ENCODE data around the gene GLRX5. TPM values are rescaled to one million over a fixed set of nuclear protein-coding genes. Genes with fewer than 3 reads are reported as not detected.

The GLRX5 gene
- total RNA-seq, 1 donor from 2014 or later = 23.7 TPM

- intact Hi-C loops (cut with DNase I) = no loop called here
- Histone ChIP-seq H3K27me3 (ENCODE audit: low read depth) (no peaks in the 10 kb centered on the region), H3K4me3 (no peak overlapping the region), H3K4me1 (peaks cover 48% of the 10 kb centered on the region), H3K27ac (peak overlapping the region; percentile 63), H3K36me3 (peaks cover 10% of the 10 kb centered on the region), H3K9me3 (no peaks in the 10 kb centered on the region)
- no peak for DNase-seq
- ATAC-seq = peak in 1 of 2 donors; percentile 4
- TF ChIP-seq, protein P1, sequence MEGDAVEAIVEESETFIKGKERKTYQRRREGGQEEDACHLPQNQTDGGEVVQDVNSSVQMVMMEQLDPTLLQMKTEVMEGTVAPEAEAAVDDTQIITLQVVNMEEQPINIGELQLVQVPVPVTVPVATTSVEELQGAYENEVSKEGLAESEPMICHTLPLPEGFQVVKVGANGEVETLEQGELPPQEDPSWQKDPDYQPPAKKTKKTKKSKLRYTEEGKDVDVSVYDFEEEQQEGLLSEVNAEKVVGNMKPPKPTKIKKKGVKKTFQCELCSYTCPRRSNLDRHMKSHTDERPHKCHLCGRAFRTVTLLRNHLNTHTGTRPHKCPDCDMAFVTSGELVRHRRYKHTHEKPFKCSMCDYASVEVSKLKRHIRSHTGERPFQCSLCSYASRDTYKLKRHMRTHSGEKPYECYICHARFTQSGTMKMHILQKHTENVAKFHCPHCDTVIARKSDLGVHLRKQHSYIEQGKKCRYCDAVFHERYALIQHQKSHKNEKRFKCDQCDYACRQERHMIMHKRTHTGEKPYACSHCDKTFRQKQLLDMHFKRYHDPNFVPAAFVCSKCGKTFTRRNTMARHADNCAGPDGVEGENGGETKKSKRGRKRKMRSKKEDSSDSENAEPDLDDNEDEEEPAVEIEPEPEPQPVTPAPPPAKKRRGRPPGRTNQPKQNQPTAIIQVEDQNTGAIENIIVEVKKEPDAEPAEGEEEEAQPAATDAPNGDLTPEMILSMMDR (IDR thresholded peaks at IDR 0.05) = no peak
These were observed 38.7 kb upstream of the GLRX5 start for GRCh38 chr14:95496111-95496681.

- no peak overlapping the region for H3K4me3 ChIP-seq
- peaks cover 10% of the 10 kb centered on the region for H3K36me3 ChIP-seq
- intact Hi-C loops (cut with DNase I) = no loop called here
- no peaks in the 10 kb centered on the region for H3K27me3 ChIP-seq (ENCODE audit: low read depth)
- H3K4me1 ChIP-seq = peaks cover 48% of the 10 kb centered on the region
- TF ChIP-seq, protein P1 (IDR thresholded peaks at IDR 0.05) = no peak
- no peak for DNase-seq
- peak overlapping the region; percentile 63 for H3K27ac ChIP-seq
- no peaks in the 10 kb centered on the region for H3K9me3 ChIP-seq
- ATAC-seq = peak; percentile 47 to 57
These were observed 38.1 kb upstream of the GLRX5 start for GRCh38 chr14:95496690-95497259.

GRCh38 chr14:95497561-95498011 is 37.3 kb upstream of the GLRX5 start:
- TF ChIP-seq, protein P1 (IDR thresholded peaks at IDR 0.05) = no peak
- DNase-seq (no peak), ATAC-seq (no peak)
- intact Hi-C loops (cut with DNase I) = no loop called here
- Histone ChIP-seq H3K4me3 (no peak overlapping the region), H3K27me3 (ENCODE audit: low read depth) (no peaks in the 10 kb centered on the region), H3K4me1 (peaks cover 52% of the 10 kb centered on the region), H3K9me3 (no peaks in the 10 kb centered on the region), H3K36me3 (peaks cover 10% of the 10 kb centered on the region), H3K27ac (no peak overlapping the region)

- peaks cover 56% of the 10 kb centered on the region for H3K4me1 ChIP-seq
- intact Hi-C loops (cut with DNase I) = no loop called here
- ATAC-seq = no peak
- H3K27ac ChIP-seq = no peak overlapping the region
- TF ChIP-seq, protein P1 (IDR thresholded peaks at IDR 0.05) = no peak
- no peak overlapping the region for H3K4me3 ChIP-seq
- no peak for DNase-seq
- no peaks in the 10 kb centered on the region for H3K27me3 ChIP-seq (ENCODE audit: low read depth)
- no peaks in the 10 kb centered on the region for H3K9me3 ChIP-seq
- peaks cover 10% of the 10 kb centered on the region for H3K36me3 ChIP-seq
These were observed 36.1 kb upstream of the GLRX5 start for GRCh38 chr14:95498622-95499353.

DNA sequence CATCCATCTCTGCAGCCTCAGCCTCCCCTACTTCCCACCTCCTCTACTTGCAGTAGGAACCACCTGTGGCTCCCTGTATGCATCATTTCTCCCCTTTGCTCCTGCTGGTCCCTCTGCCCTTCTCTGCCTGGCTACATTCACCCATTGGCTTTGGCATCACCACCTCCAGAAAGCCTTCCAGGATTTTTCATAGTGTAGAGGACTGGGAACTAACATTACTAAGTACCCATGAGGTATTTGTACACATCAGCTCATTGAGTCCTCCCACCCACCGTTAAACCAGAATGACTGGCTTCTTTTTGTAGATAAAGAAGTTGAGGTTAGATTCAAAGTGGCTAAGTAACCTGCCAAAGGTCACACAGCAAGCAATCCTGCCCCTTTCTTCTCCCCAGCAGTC is 35.5 kb upstream of the GLRX5 start:
- DNase-seq (no peak), ATAC-seq (no peak)
- Histone ChIP-seq H3K27me3 (ENCODE audit: low read depth) (no peaks in the 10 kb centered on the region), H3K36me3 (peaks cover 10% of the 10 kb centered on the region), H3K9me3 (no peaks in the 10 kb centered on the region), H3K27ac (no peak overlapping the region), H3K4me3 (no peak overlapping the region), H3K4me1 (peaks cover 57% of the 10 kb centered on the region)
- TF ChIP-seq, protein P1 (IDR thresholded peaks at IDR 0.05) = no peak
- intact Hi-C loops (cut with DNase I) = no loop called here

All from lower lobe of right lung (tissue), 2 donors.